ENCODE measurements around the gene TMEM72.

- no peak for TF ChIP-seq POLR2AphosphoS5 (IDR thresholded peaks at IDR 0.05)
- TF ChIP-seq CTCF (IDR thresholded peaks at IDR 0.05) = no peak
- TF ChIP-seq POLR2A (IDR thresholded peaks at IDR 0.05) = no peak
Observed at GRCh38 chr10:44895280-44895679, 15.9 kb upstream of the TMEM72 start.
